ENCODE data around the gene XDH.

The XDH gene

DNA sequence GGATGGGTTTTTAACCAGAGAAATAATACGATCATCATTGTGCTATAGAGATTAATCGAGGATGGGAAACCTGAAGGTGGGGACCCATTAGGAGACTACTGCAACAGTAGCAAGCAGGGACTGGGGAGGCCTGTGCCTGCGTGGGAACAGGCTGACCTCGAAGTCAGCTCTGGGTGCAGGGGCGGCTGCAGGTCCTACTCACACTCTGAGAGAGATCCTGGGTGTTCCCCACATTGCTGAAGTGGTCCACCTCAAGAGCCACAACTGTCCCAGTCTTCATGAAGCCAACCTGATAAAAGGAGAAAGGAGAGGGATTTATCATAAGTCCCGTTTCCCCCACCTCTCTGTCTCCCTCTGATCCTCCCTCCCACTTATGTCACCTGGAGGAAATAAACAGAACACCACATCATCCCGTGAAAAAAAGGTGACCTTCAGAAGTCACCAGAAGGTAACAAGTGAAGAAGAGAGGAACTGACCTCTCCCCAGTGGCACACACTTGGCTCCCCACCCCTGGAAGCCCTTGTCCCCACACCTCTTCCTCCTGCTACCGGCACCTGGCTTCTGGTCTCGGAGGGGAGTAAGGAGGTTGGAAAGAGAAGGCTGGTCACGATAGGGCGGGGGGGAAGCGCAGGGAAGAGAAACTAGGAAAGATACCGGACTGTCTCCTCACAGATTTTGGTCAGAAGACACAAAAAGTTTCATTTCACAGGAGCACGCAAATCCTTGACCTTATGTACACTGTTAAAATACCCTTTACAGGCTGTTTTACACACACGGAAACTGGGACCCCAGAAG, 50.4 kb downstream of the XDH start:
- DNase-seq, result no peak

DNA sequence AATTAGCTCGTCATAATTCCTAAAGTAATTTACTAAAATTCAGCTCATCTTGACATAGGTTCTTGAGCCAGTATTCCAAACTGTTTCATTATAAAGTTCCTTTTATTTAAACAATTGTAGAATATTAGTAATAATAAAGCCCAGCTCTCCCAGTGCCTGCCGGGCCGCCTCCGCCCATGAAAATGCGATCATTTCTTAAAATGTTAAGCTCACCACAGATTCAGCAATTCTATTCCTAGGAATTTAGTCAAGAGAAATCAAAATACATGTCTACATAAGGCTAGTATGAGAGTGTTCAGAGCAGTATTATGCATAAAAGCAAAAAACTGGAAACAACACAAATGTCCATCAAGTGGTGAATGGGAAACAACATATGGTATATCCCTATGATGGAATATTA, 52.0 kb downstream of the XDH start:
- no peak for DNase-seq

DNA sequence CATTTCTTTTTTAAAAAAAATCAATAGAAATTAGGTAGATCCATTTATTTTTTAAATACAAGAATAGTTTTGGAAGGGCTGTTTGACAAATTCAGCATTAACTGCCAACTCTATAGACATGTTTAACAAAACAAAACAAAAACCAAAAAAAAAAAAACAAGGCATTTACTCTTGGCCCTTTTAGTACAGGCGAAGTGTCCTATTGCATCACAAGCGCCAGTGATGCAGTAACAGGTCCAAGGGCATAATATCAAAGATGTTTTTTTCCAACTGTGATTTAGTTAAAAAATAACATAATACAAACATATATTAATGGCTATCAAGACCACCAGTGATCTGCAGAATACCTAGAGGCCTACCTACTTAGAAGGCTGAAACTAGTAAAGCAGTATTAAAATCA, 55.3 kb downstream of the XDH start:
- DNase-seq, result no peak

GRCh38 chr2:31354837-31355236, 59.7 kb downstream of the XDH start:
- peak; percentile 5 to 9 for DNase-seq

- no peak for DNase-seq
Observed at GRCh38 chr2:31353179-31353578, 61.4 kb downstream of the XDH start.

DNA sequence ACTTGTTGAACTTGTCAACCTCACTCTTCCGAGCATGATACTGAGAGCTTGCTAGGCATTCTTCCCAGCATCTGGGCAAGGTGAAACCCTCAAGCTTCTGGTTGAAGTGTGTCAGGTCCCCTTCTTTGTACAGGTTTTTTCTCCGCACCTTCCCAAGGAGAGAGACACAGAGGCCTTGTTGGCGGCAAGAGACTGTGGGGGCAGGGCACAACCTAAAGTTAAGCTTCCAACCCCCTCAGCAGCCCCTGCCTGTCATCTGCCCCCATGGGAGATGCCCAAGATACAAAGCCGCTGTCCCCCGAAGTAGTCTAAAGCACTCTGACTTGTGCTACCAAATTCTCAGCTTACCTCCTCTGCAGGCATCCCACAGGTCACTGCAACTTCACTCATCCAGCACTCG, 64.9 kb downstream of the XDH start:
- DNase-seq, result no peak

GRCh38 chr2:31349160-31349559, 65.4 kb downstream of the XDH start:
- DNase-seq, result no peak

GRCh38 chr2:31348618-31349017, 65.9 kb downstream of the XDH start:
- no peak for DNase-seq

- no peak for DNase-seq
Observed at GRCh38 chr2:31347750-31348149, 66.8 kb downstream of the XDH start.

DNA sequence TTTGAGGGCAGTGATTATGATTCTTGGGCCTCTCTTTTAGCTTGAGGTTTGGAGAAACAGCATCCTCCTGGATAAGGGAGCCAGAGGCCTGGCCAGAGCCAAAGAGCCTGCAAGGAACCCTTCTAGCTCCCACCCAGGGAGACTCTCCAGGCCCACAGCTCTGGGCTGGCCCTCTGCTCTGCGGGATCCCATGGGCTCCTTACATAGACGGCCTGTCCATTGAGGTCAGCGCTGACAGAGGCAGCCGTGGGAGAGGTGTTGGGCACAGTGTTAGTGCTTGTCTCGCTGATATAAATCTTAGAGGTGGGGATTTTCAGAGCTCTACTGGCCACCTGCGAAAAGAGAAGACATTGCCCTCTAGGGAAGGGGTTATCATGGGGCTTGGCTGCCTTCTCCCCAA, 67.2 kb downstream of the XDH start:
- no peak for DNase-seq

DNA sequence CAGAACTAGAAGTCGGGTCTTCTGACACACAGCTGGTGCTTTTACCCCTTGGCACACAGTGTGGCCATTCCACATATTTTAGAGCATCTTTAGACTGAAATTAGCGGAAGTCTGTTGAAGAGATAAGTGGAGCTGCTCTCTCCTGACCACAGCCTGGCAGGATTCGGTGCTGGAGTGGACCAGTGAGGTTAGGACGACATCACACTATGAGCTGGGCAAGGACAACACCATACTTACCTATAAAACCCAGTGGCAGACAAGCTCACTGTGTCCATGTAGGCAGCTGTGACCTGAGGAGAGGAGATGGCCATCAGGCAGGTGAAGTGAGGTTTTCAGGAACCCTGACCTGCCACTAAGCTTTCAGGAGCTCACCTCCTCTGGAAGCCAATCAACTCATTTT, 70.1 kb downstream of the XDH start:
- DNase-seq, result no peak

DNA sequence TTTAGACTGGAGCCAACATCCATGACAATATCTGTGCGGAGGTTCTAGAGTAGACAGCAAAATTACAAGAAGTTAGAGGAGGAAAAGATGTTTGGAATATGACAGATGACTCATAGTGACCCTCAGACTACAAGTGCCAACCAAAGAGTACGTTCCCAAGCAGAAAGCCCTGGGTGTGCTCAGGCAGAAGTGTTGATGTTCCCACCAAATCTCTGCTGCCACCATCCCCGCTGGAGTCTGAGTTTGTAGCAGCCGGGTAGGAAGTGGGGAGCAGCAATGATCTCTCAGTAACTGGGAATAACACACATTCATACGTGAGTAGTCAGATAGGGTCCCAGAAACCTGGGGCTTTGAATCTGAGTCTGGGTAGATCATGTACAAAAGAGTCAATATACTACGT, 73.2 kb downstream of the XDH start:
- no peak for DNase-seq

DNA sequence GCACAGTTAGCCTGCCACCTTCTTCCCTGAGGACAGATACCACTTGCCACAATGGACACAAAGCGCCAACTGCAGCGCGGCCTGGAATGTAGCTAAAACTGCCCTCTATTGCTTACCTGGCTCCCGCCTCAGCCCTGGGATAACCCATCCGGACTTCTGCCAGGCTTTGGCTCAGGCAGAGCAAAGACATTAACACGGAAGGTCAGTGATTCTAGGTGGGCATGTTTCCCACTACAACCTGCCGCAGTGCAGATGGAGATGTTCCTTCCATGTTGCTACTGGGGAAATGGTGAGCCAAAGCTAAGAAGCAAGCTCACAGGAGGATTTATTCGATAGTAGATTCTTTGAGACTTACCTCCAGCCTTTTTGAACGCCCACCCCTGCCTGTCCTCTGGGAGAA, 74.8 kb downstream of the XDH start:
- no peak for DNase-seq

GRCh38 chr2:31337860-31338259, 76.7 kb downstream of the XDH start:
- no peak for DNase-seq

- no peak for DNase-seq
Observed at GRCh38 chr2:31337197-31337596, 77.3 kb downstream of the XDH start.

DNA sequence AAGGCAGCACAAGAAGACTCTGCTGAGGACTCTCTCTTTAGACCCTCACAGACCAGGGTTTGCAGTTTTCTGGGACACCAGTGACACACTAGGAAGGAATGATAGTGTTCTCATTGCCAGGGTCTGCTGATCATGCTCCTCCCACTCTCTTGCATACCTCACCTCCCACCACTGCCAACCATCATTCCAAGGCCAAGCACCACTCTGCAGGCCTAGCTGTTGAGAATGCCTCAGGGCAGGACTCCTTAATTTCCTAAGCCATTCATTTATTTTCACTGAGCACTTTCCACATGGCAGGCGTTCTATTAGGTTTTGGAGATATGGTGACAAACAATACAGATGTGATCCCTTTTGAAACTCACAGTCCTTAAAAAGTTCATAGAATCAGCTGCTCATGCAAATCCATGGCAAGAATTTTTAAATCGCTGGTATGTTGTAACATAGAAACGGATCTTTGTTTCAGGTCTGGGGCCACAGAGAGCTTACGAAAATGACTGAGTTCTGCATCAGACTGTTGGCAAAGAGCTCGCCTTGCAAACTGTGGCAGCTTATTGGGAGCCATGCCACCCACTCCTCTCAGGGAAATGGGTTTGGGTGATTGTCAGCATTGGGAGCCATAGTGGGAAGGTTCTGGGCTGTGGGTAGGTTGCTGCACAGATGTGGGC, 78.5 kb downstream of the XDH start:
- DNase-seq, result no peak

DNA sequence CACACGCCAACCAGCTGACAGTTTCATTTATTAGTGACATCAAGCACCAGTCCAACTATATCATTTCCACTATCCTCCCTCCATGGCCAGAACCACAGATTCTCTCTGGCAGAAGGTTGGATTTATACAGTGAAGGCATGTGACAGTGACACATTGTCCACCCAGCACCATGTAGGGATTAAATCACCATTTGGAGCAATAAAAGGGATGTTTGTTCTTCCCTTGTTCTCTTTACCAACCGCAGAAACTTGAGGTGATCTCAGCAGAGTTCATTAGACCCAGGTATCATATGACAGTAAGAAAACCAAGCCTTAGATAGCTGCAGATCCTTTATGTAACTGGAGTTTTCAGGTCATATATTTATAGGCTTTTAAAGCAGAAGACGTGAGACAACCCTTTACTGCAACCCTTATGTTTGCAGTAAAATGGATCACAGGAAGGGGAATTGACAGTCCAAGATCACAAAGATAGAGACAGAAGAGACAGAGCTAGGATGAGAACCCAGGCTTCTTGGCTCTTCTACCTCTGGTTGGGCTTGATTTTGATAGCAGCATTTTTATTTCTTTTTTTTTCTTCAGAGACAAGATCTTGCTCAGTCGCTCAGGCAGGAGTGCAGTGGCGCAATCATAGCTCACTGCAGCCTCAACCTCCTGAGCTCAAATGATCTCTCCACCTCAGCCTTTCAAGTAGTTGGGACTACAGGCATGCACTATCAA, 80.1 kb downstream of the XDH start:
- no peak for DNase-seq

DNA sequence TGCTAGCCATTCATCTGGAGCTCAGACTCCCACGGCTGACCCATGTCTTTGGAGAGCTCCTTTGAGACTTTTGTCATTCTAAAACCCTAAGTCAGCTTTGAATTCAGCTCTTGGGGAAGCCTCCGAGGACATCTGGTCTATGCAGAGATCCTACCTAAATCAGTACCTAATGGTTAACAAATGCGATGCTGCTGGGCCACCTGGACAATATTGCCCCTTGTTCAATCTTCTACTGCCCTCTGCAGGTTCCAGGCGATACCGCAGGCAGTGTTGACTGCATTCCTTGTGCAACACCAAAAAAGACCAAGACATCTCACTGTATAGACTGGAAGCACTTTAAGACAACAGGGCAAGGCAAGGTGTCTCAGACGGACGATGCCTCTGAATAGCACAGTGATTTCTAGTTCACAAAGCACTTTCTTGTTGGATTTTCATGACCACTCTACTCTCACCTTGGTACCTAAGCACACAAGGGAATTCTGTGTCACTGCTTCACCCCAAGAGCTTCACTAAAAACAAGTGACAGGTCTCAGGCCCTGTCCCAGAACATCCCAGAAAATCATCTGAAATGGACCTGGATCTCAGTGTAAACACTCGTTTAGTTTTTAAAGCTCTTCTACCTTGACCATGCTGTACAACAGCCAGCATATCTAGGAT, 80.9 kb downstream of the XDH start:
- peak; percentile 45 to 56 for DNase-seq

- DNase-seq, result no peak
Observed at GRCh38 chr2:31333046-31333445, 81.5 kb downstream of the XDH start.

- no peak for DNase-seq
Observed at GRCh38 chr2:31332521-31332920, 82.0 kb downstream of the XDH start.

GRCh38 chr2:31331156-31331555, 83.4 kb downstream of the XDH start:
- no peak for DNase-seq

GRCh38 chr2:31329081-31329625, 85.4 kb downstream of the XDH start:
- no peak for DNase-seq

DNA sequence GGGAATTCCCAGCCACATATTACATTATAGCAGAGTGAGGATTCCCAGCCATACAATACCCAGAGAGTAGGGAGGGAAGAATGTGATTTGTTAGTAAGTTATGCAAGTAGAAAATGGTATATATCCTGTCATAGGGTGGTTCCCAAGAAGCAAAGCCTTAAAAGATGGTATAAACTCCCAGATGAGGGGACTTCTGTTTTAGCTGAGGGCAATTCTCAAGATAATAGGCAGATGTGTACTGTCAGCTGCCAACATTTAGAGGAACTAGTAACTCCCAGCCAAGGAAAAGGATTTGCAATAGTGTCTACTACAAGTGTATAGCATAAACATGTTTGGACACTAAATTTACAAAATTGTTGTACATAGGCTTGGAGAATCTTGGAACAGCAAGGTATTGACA, 86.5 kb downstream of the XDH start:
- no peak for DNase-seq
